Liver (tissue), 9 donors: ENCODE results near the gene PREX1. TPM values are rescaled to one million over a fixed set of nuclear protein-coding genes. Genes with fewer than 3 reads are reported as not detected.

Experiments used
- DNase-seq: peaks from one replicate; pipeline ENCODE4 v3.0.0-alpha.2; 2017; ENCODE audit warnings: low spot score
- H3K27ac ChIP-seq, 2 donors: one replicate each; pipeline ENCODE4 v1.7.0; 2013; ENCODE audit warnings: inconsistent platforms in 2 of 2, low read length in 2 of 2, control low read depth in 1 of 2, low read depth in 1 of 2, mild to moderate bottlenecking in 1 of 2
- H3K27me3 ChIP-seq, 4 donors: one replicate each; pipeline versions ENCODE4 v1.6.1 to v1.7.0; 2013; ENCODE audit warnings: low read length in 3 of 4, inconsistent platforms in 1 of 4, mild to moderate bottlenecking in 1 of 4, moderate library complexity in 1 of 4; ENCODE audit not compliant: control insufficient read depth in 4 of 4, insufficient read depth in 4 of 4
- H3K36me3 ChIP-seq, 4 donors: one replicate each; pipeline versions ENCODE4 v1.6.1 to v1.7.0; 2013; ENCODE audit warnings: low read length in 3 of 4, mild to moderate bottlenecking in 3 of 4, low read depth in 1 of 4, moderate library complexity in 1 of 4; ENCODE audit not compliant: control insufficient read depth in 4 of 4, insufficient read depth in 3 of 4
- H3K4me1 ChIP-seq, 4 donors: one replicate each; pipeline versions ENCODE4 v1.6.1 to v1.7.0; 2013; ENCODE audit warnings: low read length in 3 of 4, mild to moderate bottlenecking in 3 of 4, moderate library complexity in 1 of 4; ENCODE audit not compliant: control insufficient read depth in 4 of 4, insufficient read depth in 4 of 4
- H3K4me3 ChIP-seq, 3 donors: one replicate each; pipeline versions ENCODE4 v1.6.1 to v1.7.0; 2013; ENCODE audit warnings: low read length in 3 of 3, control low read depth in 1 of 3, low read depth in 1 of 3, mild to moderate bottlenecking in 1 of 3
- H3K9ac ChIP-seq, 2 donors: one replicate each; pipeline ENCODE4 v1.7.0; 2013; ENCODE audit warnings: low read length in 2 of 2, mild to moderate bottlenecking in 2 of 2, moderate library complexity in 2 of 2, control low read depth in 1 of 2, low read depth in 1 of 2
- H3K9me3 ChIP-seq, 4 donors: one replicate each; pipeline versions ENCODE4 v1.6.1 to v1.7.0; 2013; ENCODE audit warnings: low read length in 3 of 4; ENCODE audit not compliant: control insufficient read depth in 4 of 4
- EGR1 ChIP-seq, 2 donors: IDR thresholded peaks; 2 replicates each; pipeline ENCODE4 v1.6.1; 2016 to 2018; ENCODE audit warnings: antibody characterized with exemption in 2 of 2, low read depth in 2 of 2
- FOXA1 ChIP-seq: IDR thresholded peaks from 2 replicates; pipeline ENCODE4 v1.6.1; 2016; ENCODE audit warnings: antibody characterized with exemption
- FOXA2 ChIP-seq: IDR thresholded peaks from 2 replicates; pipeline ENCODE4 v1.6.1; 2016; ENCODE audit warnings: antibody characterized with exemption
- GABPA ChIP-seq, 2 donors: IDR thresholded peaks in 1 of 2; conservative IDR thresholded peaks in 1 of 2; 2 replicates each; pipeline ENCODE4 v1.6.1; 2016; ENCODE audit warnings: antibody characterized with exemption in 2 of 2, mild to moderate bottlenecking in 1 of 2, moderate library complexity in 1 of 2
- HNF4A ChIP-seq, 2 donors: conservative IDR thresholded peaks; 2 replicates each; pipeline ENCODE4 v1.6.1; 2016; ENCODE audit warnings: antibody characterized with exemption in 2 of 2, mild to moderate bottlenecking in 2 of 2
- HNF4G ChIP-seq: IDR thresholded peaks from 2 replicates; pipeline ENCODE4 v1.6.1; 2016; ENCODE audit warnings: antibody characterized with exemption
- JUND ChIP-seq, 2 donors: IDR thresholded peaks; 2 replicates each; pipeline ENCODE4 v1.6.1; 2016; ENCODE audit warnings: antibody characterized with exemption in 2 of 2
- NR2F2 ChIP-seq: IDR thresholded peaks from 2 replicates; pipeline ENCODE4 v1.6.1; 2016; ENCODE audit warnings: antibody characterized with exemption
- RAD21 ChIP-seq, 2 donors: IDR thresholded peaks; 2 replicates each; pipeline ENCODE4 v1.6.1; 2016; ENCODE audit warnings: antibody characterized with exemption in 2 of 2, mild to moderate bottlenecking in 2 of 2
- RXRA ChIP-seq, 2 donors: IDR thresholded peaks; 2 replicates each; pipeline ENCODE4 v1.6.1; 2017 to 2018; ENCODE audit warnings: antibody characterized with exemption in 2 of 2, mild to moderate bottlenecking in 1 of 2
- SP1 ChIP-seq: IDR thresholded peaks from 2 replicates; pipeline ENCODE4 v1.6.1; 2018; ENCODE audit warnings: antibody characterized with exemption, mild to moderate bottlenecking
- TAF1 ChIP-seq: conservative IDR thresholded peaks from 2 replicates; pipeline ENCODE4 v1.6.1; 2016; ENCODE audit warnings: antibody characterized with exemption, mild to moderate bottlenecking
- WGBS: extraction: QIAGEN DNeasy Blood & Tissue Kit; methylation state at CpG from one replicate; pipeline ENCODE4 v1.1.7; 2013; 5-methylcytosine and 5-hydroxymethylcytosine counted together
- polyA plus RNA-seq, 2 donors: library from polyadenylated mRNA; stranded (reverse) in 1 of 2; unstranded in 1 of 2; fragments of 200-250 nt in 1 of 2; fragments of >200 nt in 1 of 2; fragmentation: Nextera tagmentation in 1 of 2; extraction: Ambion mirVana in 1 of 2; gene quantifications; one replicate each; pipeline versions ENCODE4 v1.2.1 to v1.2.3, GENCODE V29; 2013 to 2015
- total RNA-seq, 2 donors: library from RNA; depleted of rRNA; stranded (reverse); fragments of >200 nt; gene quantifications; one replicate each; pipeline ENCODE4 v1.2.3, GENCODE V29; 2014
- TF ChIP-seq, protein P1 (sequence below): IDR thresholded peaks from 2 replicates; pipeline ENCODE4 v1.6.1; 2016; ENCODE audit warnings: antibody characterized with exemption, mild to moderate bottlenecking
- TF ChIP-seq, protein P2 (sequence below): IDR thresholded peaks from 2 replicates; pipeline ENCODE4 v1.6.1; 2016; ENCODE audit warnings: antibody characterized with exemption
- TF ChIP-seq, protein P3 (sequence below): fragments of 150-350 bp; IDR thresholded peaks from 2 replicates; pipeline ENCODE4 v1.5.1; 2017; ENCODE audit warnings: improper control_type of control experiment, low read depth, low read length; ENCODE audit not compliant: missing input control
- TF ChIP-seq, protein P4 (sequence below): IDR thresholded peaks from 2 replicates; pipeline ENCODE4 v1.6.1; 2016; ENCODE audit warnings: antibody characterized with exemption
- donor health status: healthy.
- donor health status: healthy.
- donor health status: healthy.
- donor health status: healthy.
- donor health status: healthy.

The PREX1 gene
- total and polyA plus RNA-seq, 4 donors: 2.2 to 18.0 (median 10.8) TPM

DNA sequence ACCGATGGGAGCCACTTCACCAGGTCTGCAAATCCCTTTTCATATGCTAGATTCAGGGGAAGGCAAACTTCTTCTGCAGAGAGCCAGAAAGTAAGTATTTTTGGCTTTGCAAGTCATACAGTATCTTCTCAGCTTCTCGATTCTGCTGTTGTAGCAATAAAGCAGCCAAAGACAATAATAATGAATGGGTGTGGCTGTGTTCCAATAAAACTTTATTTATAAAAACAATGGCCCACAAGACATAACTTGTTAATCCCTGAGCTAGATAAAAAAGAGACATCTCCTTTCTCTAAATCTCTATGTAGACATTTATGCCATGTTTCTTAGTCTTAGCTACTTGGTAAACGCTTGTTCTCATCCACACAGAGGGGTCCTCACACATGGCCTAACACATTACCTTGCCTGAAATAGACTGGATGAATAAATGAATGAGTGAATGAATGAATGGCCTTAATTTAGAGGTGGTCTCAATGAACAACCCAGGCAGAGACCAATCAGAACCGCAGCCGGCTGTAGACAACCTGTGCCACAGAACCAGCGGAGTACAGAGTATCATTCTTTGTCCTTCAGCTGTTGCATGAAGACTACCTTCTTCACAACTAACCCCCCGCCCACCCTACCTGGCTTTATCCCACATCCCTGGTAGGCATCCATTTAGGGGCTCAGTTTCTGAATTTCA lies 13.5 kb upstream of the PREX1 start:
- H3K4me3 ChIP-seq: no peak overlapping the region
- WGBS: 87% methylated on average over 7 of the region's 7 CpGs
- DNase-seq: no peak
- no peaks in the 10 kb centered on the region for H3K27me3 ChIP-seq
- H3K9me3 ChIP-seq: no peaks in the 10 kb centered on the region
- no peak overlapping the region for H3K27ac ChIP-seq
- no peaks in the 10 kb centered on the region for H3K36me3 ChIP-seq
- no peaks in the 10 kb centered on the region for H3K4me1 ChIP-seq
- no peak for TF ChIP-seq EGR1 (IDR thresholded peaks at IDR 0.05; ENCODE audit: low read depth in 2 of 2)
- TF ChIP-seq GABPA (IDR thresholded peaks at IDR 0.05 in 1 of 2, conservative IDR thresholded peaks at IDR 0.05 in 1 of 2): no peak
- no peak for TF ChIP-seq FOXA2
- no peak for TF ChIP-seq HNF4A (conservative IDR thresholded peaks at IDR 0.05)
- TF ChIP-seq TAF1: no peak
- no peak for TF ChIP-seq FOXA1
- TF ChIP-seq, protein P1, sequence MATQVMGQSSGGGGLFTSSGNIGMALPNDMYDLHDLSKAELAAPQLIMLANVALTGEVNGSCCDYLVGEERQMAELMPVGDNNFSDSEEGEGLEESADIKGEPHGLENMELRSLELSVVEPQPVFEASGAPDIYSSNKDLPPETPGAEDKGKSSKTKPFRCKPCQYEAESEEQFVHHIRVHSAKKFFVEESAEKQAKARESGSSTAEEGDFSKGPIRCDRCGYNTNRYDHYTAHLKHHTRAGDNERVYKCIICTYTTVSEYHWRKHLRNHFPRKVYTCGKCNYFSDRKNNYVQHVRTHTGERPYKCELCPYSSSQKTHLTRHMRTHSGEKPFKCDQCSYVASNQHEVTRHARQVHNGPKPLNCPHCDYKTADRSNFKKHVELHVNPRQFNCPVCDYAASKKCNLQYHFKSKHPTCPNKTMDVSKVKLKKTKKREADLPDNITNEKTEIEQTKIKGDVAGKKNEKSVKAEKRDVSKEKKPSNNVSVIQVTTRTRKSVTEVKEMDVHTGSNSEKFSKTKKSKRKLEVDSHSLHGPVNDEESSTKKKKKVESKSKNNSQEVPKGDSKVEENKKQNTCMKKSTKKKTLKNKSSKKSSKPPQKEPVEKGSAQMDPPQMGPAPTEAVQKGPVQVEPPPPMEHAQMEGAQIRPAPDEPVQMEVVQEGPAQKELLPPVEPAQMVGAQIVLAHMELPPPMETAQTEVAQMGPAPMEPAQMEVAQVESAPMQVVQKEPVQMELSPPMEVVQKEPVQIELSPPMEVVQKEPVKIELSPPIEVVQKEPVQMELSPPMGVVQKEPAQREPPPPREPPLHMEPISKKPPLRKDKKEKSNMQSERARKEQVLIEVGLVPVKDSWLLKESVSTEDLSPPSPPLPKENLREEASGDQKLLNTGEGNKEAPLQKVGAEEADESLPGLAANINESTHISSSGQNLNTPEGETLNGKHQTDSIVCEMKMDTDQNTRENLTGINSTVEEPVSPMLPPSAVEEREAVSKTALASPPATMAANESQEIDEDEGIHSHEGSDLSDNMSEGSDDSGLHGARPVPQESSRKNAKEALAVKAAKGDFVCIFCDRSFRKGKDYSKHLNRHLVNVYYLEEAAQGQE: no peak
- TF ChIP-seq SP1: no peak
- TF ChIP-seq, protein P2, sequence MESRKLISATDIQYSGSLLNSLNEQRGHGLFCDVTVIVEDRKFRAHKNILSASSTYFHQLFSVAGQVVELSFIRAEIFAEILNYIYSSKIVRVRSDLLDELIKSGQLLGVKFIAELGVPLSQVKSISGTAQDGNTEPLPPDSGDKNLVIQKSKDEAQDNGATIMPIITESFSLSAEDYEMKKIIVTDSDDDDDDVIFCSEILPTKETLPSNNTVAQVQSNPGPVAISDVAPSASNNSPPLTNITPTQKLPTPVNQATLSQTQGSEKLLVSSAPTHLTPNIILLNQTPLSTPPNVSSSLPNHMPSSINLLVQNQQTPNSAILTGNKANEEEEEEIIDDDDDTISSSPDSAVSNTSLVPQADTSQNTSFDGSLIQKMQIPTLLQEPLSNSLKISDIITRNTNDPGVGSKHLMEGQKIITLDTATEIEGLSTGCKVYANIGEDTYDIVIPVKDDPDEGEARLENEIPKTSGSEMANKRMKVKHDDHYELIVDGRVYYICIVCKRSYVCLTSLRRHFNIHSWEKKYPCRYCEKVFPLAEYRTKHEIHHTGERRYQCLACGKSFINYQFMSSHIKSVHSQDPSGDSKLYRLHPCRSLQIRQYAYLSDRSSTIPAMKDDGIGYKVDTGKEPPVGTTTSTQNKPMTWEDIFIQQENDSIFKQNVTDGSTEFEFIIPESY: no peak
- no peak overlapping the region for H3K9ac ChIP-seq

DNA sequence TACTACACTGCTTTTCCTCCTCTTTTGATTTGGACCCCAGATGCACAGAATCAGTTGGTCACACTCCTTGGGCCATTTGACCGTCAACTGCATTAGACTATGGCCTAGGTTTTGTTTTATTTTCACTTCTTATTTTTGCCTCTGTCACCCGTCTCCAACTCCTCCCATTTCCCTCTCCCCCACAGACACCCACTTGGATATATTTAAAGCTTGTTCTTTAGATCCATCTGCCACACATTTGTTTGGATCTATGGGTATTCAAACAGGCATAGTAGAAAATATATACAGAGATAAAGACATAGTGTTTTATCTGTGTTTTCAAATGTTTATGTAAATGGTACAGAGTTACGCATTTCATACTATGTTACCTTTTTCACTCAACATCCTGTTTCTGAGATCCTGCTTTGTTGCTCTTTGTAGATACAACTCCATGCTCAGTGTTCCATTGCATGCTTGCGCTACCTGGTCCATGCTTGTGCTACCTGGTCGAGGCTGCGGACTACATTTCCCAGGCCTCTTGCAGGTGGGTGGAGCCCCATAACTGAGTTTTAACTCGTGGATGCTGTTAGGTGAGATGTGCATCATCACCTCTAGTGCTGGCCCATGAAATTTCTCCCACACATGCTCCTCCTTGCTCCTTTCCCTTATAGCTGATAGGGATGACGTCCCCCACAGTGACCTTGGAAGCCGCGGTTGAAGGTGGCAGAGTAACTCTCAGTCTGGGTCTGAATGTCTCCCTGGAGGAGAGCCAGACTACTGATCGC lies 11.5 kb upstream of the PREX1 start:
- no peak for DNase-seq
- H3K9ac ChIP-seq: no peak overlapping the region
- TF ChIP-seq, protein P3, sequence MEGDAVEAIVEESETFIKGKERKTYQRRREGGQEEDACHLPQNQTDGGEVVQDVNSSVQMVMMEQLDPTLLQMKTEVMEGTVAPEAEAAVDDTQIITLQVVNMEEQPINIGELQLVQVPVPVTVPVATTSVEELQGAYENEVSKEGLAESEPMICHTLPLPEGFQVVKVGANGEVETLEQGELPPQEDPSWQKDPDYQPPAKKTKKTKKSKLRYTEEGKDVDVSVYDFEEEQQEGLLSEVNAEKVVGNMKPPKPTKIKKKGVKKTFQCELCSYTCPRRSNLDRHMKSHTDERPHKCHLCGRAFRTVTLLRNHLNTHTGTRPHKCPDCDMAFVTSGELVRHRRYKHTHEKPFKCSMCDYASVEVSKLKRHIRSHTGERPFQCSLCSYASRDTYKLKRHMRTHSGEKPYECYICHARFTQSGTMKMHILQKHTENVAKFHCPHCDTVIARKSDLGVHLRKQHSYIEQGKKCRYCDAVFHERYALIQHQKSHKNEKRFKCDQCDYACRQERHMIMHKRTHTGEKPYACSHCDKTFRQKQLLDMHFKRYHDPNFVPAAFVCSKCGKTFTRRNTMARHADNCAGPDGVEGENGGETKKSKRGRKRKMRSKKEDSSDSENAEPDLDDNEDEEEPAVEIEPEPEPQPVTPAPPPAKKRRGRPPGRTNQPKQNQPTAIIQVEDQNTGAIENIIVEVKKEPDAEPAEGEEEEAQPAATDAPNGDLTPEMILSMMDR: no peak
- no peak for TF ChIP-seq HNF4A (conservative IDR thresholded peaks at IDR 0.05)
- no peak for TF ChIP-seq JUND (IDR thresholded peaks at IDR 0.05)
- TF ChIP-seq, protein P1: no peak
- TF ChIP-seq RXRA (IDR thresholded peaks at IDR 0.05): no peak
- TF ChIP-seq TAF1: no peak
- TF ChIP-seq, protein P4, sequence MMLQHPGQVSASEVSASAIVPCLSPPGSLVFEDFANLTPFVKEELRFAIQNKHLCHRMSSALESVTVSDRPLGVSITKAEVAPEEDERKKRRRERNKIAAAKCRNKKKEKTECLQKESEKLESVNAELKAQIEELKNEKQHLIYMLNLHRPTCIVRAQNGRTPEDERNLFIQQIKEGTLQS: no peak
- TF ChIP-seq GABPA (IDR thresholded peaks at IDR 0.05 in 1 of 2, conservative IDR thresholded peaks at IDR 0.05 in 1 of 2): no peak
- no peak for TF ChIP-seq NR2F2
- TF ChIP-seq HNF4G: no peak
- TF ChIP-seq RAD21 (IDR thresholded peaks at IDR 0.05): no peak
- no peak for TF ChIP-seq FOXA2
- no peaks in the 10 kb centered on the region for H3K36me3 ChIP-seq
- 79% methylated on average over 11 of the region's 11 CpGs for WGBS
- no peaks in the 10 kb centered on the region for H3K4me1 ChIP-seq
- H3K27me3 ChIP-seq: no peaks in the 10 kb centered on the region
- H3K27ac ChIP-seq: no peak overlapping the region
- H3K4me3 ChIP-seq: no peak overlapping the region
- no peaks in the 10 kb centered on the region for H3K9me3 ChIP-seq
